ENCODE measurements around the gene DNAI2. TPM values are rescaled to one million over a fixed set of nuclear protein-coding genes. Genes with fewer than 3 reads are reported as not detected.
A peak's percentile ranks its signal among the peaks of the same experiment; 100 is the strongest.

Gene DNAI2
- total RNA-seq, 1 donor from 2014 or later = not detected

DNA sequence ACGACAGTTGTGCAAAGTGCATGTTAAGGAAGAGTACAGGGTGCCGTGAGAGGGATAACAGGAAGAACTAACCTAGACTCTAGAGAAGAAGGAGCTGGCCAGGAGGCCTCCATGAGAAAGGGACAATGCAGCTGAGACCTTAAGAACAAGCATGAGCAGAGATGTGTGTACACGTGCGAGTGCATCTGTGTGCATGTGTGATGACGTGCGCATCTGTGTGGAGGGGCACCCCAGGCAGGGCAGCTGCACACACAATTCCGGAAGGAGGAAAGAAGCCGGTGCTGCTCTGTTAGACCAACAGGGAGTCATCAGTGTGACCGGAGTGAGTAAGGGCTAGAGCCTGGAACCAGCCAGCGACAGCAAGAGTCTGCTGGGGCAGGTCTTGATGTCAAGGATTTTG, 44.4 kb downstream of the DNAI2 start:
- no peak for DNase-seq (ENCODE audit: low spot score)
- Mint-ChIP-seq H3K36me3 (ENCODE audit: low read depth) (no peaks in the 10 kb centered on the region), H3K27ac (ENCODE audit: unreplicated experiment) (no peak overlapping the region), H3K9me3 (ENCODE audit: low read depth) (no peaks in the 10 kb centered on the region), H3K4me1 (ENCODE audit: low read depth) (no peaks in the 10 kb centered on the region), H3K27me3 (ENCODE audit: low read depth) (peaks cover 30% of the 10 kb centered on the region), H3K4me3 (ENCODE audit: unreplicated experiment) (no peak overlapping the region)
- TF ChIP-seq, protein P1, sequence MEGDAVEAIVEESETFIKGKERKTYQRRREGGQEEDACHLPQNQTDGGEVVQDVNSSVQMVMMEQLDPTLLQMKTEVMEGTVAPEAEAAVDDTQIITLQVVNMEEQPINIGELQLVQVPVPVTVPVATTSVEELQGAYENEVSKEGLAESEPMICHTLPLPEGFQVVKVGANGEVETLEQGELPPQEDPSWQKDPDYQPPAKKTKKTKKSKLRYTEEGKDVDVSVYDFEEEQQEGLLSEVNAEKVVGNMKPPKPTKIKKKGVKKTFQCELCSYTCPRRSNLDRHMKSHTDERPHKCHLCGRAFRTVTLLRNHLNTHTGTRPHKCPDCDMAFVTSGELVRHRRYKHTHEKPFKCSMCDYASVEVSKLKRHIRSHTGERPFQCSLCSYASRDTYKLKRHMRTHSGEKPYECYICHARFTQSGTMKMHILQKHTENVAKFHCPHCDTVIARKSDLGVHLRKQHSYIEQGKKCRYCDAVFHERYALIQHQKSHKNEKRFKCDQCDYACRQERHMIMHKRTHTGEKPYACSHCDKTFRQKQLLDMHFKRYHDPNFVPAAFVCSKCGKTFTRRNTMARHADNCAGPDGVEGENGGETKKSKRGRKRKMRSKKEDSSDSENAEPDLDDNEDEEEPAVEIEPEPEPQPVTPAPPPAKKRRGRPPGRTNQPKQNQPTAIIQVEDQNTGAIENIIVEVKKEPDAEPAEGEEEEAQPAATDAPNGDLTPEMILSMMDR (IDR thresholded peaks at IDR 0.05) = no peak

DNA sequence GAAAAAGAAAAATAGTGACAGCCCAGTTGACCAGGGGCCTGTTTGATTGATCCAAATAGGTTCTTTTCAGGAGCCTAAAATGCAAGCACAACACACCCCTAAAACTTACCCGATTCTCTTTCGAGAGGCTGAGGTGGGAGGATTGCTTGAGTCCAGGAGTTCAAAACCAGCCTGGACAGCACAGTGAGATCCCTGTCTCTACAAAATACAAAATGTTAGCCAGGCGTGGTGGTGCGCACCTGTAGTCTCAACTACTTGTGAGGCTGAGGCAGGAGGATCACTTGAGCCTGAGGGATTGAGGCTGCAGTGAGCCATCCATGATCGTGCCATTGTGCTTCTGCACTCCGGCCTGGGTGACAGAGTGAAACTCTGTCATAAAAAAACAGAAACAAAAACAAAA, 50.5 kb downstream of the DNAI2 start:
- H3K4me1 Mint-ChIP-seq (ENCODE audit: low read depth) = peaks cover 5% of the 10 kb centered on the region
- no peaks in the 10 kb centered on the region for H3K9me3 Mint-ChIP-seq (ENCODE audit: low read depth)
- no peaks in the 10 kb centered on the region for H3K36me3 Mint-ChIP-seq (ENCODE audit: low read depth)
- no peak overlapping the region for H3K4me3 Mint-ChIP-seq (ENCODE audit: unreplicated experiment)
- TF ChIP-seq, protein P1 (IDR thresholded peaks at IDR 0.05) = no peak
- peaks cover 51% of the 10 kb centered on the region for H3K27me3 Mint-ChIP-seq (ENCODE audit: low read depth)
- no peak for DNase-seq (ENCODE audit: low spot score)
- no peak overlapping the region for H3K27ac Mint-ChIP-seq (ENCODE audit: unreplicated experiment)

DNA sequence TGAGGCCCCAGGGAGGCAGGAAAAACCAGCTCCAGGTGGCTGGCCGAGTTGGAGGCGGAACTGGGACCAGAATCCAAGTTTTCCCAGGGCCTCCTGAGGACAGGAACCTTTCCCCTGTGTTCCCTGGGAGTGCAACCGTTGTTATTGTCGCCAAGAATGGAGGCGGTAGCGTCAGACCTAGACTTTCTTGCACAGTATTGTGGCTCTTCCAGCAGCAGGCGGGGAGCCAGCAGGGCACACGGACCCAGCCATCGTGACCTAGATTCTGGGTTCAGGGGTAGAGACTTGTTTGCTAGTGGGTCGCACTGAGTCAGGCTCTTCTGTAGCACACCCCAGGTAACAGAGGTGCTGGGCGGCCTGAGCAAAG, 51.3 kb downstream of the DNAI2 start:
- peaks cover 53% of the 10 kb centered on the region for H3K27me3 Mint-ChIP-seq (ENCODE audit: low read depth)
- H3K4me1 Mint-ChIP-seq (ENCODE audit: low read depth) = peaks cover 5% of the 10 kb centered on the region
- no peak overlapping the region for H3K27ac Mint-ChIP-seq (ENCODE audit: unreplicated experiment)

DNA sequence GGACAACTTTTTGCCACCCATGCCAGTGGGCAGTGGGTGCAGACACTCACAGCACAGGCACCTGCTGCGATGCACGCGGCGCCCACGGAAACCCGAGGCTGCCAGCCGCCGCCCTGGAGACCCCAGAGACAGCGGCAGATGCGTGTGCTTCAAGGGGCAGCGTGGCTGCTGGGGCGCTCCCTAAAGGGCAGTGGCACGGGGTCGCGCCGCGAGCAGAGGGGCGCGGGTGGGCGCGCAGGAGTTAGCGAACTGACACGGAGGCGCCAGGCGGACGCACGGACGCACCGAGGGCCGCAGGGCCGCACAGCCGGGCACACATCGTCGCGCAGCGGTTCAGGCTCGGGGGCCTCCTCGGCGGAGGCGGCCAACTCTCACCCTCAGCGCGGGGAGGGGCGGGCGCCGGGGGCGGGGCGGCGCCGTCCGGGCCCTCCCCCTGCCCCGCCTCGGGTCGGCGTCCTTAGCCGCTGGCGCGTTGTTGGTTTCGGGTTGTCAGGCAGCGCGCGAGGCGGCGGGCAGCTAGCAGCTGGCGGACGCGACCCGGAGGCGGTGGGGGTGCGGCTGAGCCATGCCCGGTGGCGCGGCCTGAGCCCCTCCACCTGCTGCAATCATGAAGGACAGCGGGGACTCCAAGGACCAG, 51.8 kb downstream of the DNAI2 start, which contains the start of gene KIF19:
KIF19 (plus strand) TSS at position 484 of the 637 bp plus-strand sequence; CDS start at position 608, 124 bp downstream.
- Mint-ChIP-seq H3K4me3 (ENCODE audit: unreplicated experiment) (peak within 1 kb of the TSS; percentile 46), H3K4me1 (ENCODE audit: low read depth) (peaks cover 5% of the 10 kb centered on the region), H3K27me3 (ENCODE audit: low read depth) (peaks cover 52% of the 10 kb centered on the region), H3K9me3 (ENCODE audit: low read depth) (no peaks in the 10 kb centered on the region), H3K27ac (ENCODE audit: unreplicated experiment) (no peak within 1 kb of the TSS), H3K36me3 (ENCODE audit: low read depth) (no peaks in the 10 kb centered on the region)
- TF ChIP-seq, protein P1 (IDR thresholded peaks at IDR 0.05) = no peak
- DNase-seq (ENCODE audit: low spot score) = no peak

More for the DNA sequence above, 51.3 kb downstream of the DNAI2 start:
- no peak for DNase-seq (ENCODE audit: low spot score)
- Mint-ChIP-seq H3K4me3 (ENCODE audit: unreplicated experiment) (peak overlapping the region; percentile 16), H3K36me3 (ENCODE audit: low read depth) (no peaks in the 10 kb centered on the region), H3K9me3 (ENCODE audit: low read depth) (no peaks in the 10 kb centered on the region)
- TF ChIP-seq, protein P1 (IDR thresholded peaks at IDR 0.05) = no peak

DNA sequence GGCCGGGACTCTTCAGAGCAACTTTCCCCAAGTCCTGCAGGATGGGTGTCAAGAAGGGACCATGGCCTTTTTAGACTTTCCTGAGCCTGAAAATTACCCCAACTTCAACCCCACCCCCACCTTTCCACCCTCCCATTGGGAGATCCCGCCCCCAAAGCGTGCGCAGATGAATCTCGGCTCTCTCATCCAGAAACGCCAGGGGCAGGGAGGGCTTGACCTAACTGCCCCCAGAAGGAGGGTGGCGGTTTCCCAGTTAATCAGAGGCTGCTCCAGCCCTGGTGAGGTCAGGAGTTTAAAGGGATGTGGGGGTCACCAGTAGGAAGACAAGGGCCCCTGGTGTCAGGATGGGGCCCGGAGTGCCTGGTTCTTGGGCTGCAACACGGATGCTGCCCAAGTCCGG, 52.5 kb downstream of the DNAI2 start:
- no peaks in the 10 kb centered on the region for H3K36me3 Mint-ChIP-seq (ENCODE audit: low read depth)
- TF ChIP-seq, protein P1 (IDR thresholded peaks at IDR 0.05) = no peak
- H3K9me3 Mint-ChIP-seq (ENCODE audit: low read depth) = no peaks in the 10 kb centered on the region
- H3K27me3 Mint-ChIP-seq (ENCODE audit: low read depth) = peaks cover 54% of the 10 kb centered on the region
- no peak overlapping the region for H3K27ac Mint-ChIP-seq (ENCODE audit: unreplicated experiment)
- H3K4me1 Mint-ChIP-seq (ENCODE audit: low read depth) = peaks cover 5% of the 10 kb centered on the region
- DNase-seq (ENCODE audit: low spot score) = no peak
- H3K4me3 Mint-ChIP-seq (ENCODE audit: unreplicated experiment) = peak overlapping the region; percentile 46

Measured in chondrocyte (in vitro differentiated cells).